ENCODE measurements around the gene PGPEP1.
"Not testable (repeated sequence)": the region's sequence is repeated elsewhere in the genome, so short reads cannot be mapped to it uniquely, and the experiment has no call there.

PGPEP1 gene

GRCh38 chr19:18349524-18350128 is 9.2 kb downstream of the PGPEP1 start:
- peak; percentile 67 for DNase-seq (ENCODE audit: low read depth)
- H3K4me3 ChIP-seq (ENCODE audit: low read length) = no peak overlapping the region
- peak; percentile 94 for TF ChIP-seq CTCF (IDR thresholded peaks at IDR 0.05; ENCODE audit: insufficient read depth, low read depth, low read length, missing control alignments)

- no peak for TF ChIP-seq CTCF (IDR thresholded peaks at IDR 0.05; ENCODE audit: insufficient read depth, low read depth, low read length, missing control alignments)
- H3K4me3 ChIP-seq (ENCODE audit: low read length) = no peak overlapping the region
- no peak for DNase-seq (ENCODE audit: low read depth)
These were observed 10.1 kb downstream of the PGPEP1 start for GRCh38 chr19:18350490-18350889.

- no peak overlapping the region for H3K4me3 ChIP-seq (ENCODE audit: low read length)
- DNase-seq (ENCODE audit: low read depth) = no peak
- no peak for TF ChIP-seq CTCF (IDR thresholded peaks at IDR 0.05; ENCODE audit: insufficient read depth, low read depth, low read length, missing control alignments)
These were observed 11.1 kb downstream of the PGPEP1 start for GRCh38 chr19:18351544-18351943.

GRCh38 chr19:18353378-18354005 is 13.1 kb downstream of the PGPEP1 start:
- no peak for TF ChIP-seq CTCF (IDR thresholded peaks at IDR 0.05; ENCODE audit: insufficient read depth, low read depth, low read length, missing control alignments)
- no peak overlapping the region for H3K4me3 ChIP-seq (ENCODE audit: low read length)
- DNase-seq (ENCODE audit: low read depth) = no peak

GRCh38 chr19:18354743-18355142 is 14.3 kb downstream of the PGPEP1 start:
- DNase-seq (ENCODE audit: low read depth); H3K4me3 ChIP-seq (ENCODE audit: low read length): not testable (repeated sequence)

GRCh38 chr19:18357041-18357440 is 16.6 kb downstream of the PGPEP1 start:
- no peak for TF ChIP-seq CTCF (IDR thresholded peaks at IDR 0.05; ENCODE audit: insufficient read depth, low read depth, low read length, missing control alignments)
- H3K4me3 ChIP-seq (ENCODE audit: low read length) = no peak overlapping the region
- no peak for DNase-seq (ENCODE audit: low read depth)

- TF ChIP-seq CTCF (IDR thresholded peaks at IDR 0.05; ENCODE audit: insufficient read depth, low read depth, low read length, missing control alignments) = no peak
- H3K4me3 ChIP-seq (ENCODE audit: low read length) = no peak overlapping the region
- DNase-seq (ENCODE audit: low read depth) = peak; percentile 27
These were observed 21.2 kb downstream of the PGPEP1 start for GRCh38 chr19:18361646-18362045.
